DOHH2 (cell line): ENCODE data around the gene RTP3.

ENCODE experiments used
- EZH2phosphoT487 ChIP-seq: fragments of 200-600 bp; sonication (generic); IDR thresholded peaks from 2 replicates; pipeline ENCODE4 v1.6.1; 2017; ENCODE audit warnings: borderline replicate concordance, mild to moderate bottlenecking, antibody characterized with exemption, low read length, moderate library complexity, mixed read lengths
- TF ChIP-seq, protein P1 (sequence below): fragments of 200-600 bp; sonication (generic); IDR thresholded peaks from one replicate; pipeline ENCODE4 v1.5.1; 2014; ENCODE audit warnings: antibody characterized with exemption, mild to moderate bottlenecking, low read depth, low read length; ENCODE audit not compliant: poor library complexity, severe bottlenecking

DNA sequence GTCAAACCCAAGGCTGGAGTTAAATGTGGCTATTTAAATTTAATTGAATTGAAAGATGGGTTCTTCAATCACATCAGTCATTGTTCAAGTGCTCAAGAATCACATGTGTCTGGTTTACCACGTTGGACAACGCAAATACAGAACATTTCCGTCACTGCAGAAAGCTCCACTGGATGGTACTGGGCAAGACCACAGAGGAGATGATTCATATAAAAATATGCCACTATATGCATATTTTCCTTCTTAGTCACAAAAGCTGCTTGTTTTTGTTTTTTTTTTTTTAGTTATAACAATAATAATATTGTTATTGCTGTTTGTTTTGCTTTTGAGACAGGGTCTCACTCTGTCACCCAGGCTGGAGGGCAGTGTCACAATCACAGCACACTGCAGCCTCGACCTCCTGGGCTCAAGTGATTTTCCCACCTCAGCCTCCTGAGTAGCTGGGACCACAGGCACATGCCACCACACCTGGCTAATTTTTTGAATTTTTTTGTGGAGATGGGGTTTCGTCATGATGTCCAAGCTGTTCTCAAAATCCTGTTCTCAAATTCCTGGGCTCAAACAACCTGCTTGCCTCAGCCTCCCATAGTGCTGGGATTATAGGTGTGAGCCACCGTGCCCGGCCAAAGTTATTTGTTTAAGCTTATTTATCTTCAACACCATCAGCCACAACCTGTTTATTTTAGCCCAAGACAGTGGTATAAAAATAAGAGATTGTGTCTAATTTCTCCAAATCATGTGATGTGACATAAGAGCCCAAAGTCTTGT is 19.4 kb downstream of the RTP3 start:
- TF ChIP-seq, protein P1, sequence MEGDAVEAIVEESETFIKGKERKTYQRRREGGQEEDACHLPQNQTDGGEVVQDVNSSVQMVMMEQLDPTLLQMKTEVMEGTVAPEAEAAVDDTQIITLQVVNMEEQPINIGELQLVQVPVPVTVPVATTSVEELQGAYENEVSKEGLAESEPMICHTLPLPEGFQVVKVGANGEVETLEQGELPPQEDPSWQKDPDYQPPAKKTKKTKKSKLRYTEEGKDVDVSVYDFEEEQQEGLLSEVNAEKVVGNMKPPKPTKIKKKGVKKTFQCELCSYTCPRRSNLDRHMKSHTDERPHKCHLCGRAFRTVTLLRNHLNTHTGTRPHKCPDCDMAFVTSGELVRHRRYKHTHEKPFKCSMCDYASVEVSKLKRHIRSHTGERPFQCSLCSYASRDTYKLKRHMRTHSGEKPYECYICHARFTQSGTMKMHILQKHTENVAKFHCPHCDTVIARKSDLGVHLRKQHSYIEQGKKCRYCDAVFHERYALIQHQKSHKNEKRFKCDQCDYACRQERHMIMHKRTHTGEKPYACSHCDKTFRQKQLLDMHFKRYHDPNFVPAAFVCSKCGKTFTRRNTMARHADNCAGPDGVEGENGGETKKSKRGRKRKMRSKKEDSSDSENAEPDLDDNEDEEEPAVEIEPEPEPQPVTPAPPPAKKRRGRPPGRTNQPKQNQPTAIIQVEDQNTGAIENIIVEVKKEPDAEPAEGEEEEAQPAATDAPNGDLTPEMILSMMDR = no peak
- no peak for TF ChIP-seq EZH2phosphoT487
